ENCODE results near the gene INTS1.
"Not testable (repeated sequence)": the region's sequence is repeated elsewhere in the genome, so short reads cannot be mapped to it uniquely, and the experiment has no call there.

INTS1 gene

GRCh38 chr7:1516586-1517251 is 12.5 kb upstream of the INTS1 start:
- no peak for TF ChIP-seq CTCF (conservative IDR thresholded peaks at IDR 0.05; ENCODE audit: low read length)
- no peak overlapping the region for H3K4me3 ChIP-seq (ENCODE audit: low read length)
- no peak for DNase-seq (ENCODE audit: low read depth)

DNA sequence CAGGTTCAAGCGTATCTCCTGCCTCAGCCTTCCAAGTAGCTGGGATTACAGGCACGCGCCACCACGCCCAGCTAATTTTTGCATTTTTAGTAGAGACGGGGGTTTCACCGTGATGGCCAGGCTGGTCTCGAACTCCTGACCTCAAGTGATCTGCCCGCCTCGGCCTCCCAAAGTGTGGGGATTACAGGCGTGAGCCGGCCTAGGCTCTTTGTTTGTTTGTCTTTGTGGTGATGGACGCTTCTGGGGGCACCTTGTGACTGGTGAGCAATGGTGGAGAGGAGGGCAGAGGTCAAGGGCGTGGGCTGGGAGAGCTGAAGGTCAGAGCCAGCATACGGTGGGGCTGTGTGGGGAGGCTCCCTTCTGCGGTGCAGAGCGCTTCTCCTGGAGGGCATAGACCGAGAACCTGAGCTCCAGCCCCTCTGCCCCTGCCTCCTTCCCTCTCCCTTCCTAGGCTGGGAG is 11.3 kb upstream of the INTS1 start:
- not testable (repeated sequence) for H3K4me3 ChIP-seq (ENCODE audit: low read length)

GRCh38 chr7:1514995-1515401 is 10.8 kb upstream of the INTS1 start:
- no peak overlapping the region for H3K4me3 ChIP-seq (ENCODE audit: low read length)
- DNase-seq (ENCODE audit: low read depth) = no peak

More for the DNA sequence above, 11.3 kb upstream of the INTS1 start:
- not testable (repeated sequence) for DNase-seq (ENCODE audit: low read depth)

GRCh38 chr7:1514407-1514806 is 10.2 kb upstream of the INTS1 start:
- H3K4me3 ChIP-seq (ENCODE audit: low read length) = no peak overlapping the region
- TF ChIP-seq CTCF (conservative IDR thresholded peaks at IDR 0.05; ENCODE audit: low read length) = no peak
- DNase-seq (ENCODE audit: low read depth) = no peak

More at GRCh38 chr7:1514995-1515401, 10.8 kb upstream of the INTS1 start:
- TF ChIP-seq CTCF (conservative IDR thresholded peaks at IDR 0.05; ENCODE audit: low read length) = no peak

DNA sequence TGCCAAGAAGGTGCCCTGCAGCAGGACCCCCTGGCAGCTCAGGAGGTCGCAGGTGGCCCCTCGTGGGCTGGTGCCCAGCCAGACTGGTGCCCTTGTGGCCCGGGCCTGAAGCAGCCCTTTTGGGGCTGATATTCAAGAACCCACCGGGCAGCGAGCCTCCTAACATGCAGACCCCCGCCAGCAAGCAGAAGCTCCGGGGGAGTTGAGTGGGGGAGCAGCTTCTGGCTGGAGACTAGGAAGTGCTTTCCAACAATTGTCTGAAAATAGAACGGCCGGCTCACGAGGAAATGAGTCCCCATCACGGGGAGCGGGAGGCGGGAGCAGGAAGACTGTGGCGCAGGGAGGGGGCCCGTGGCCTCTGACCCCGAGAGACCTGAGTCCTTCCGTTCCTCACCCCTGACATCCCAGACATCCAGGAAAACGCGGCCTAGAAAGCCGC is 9.5 kb upstream of the INTS1 start:
- no peak for DNase-seq (ENCODE audit: low read depth)
- no peak overlapping the region for H3K4me3 ChIP-seq (ENCODE audit: low read length)
- no peak for TF ChIP-seq CTCF (conservative IDR thresholded peaks at IDR 0.05; ENCODE audit: low read length)

GRCh38 chr7:1512781-1513656 is 8.8 kb upstream of the INTS1 start:
- TF ChIP-seq CTCF (conservative IDR thresholded peaks at IDR 0.05; ENCODE audit: low read length) = no peak
- H3K4me3 ChIP-seq (ENCODE audit: low read length) = no peak overlapping the region
- peak; percentile 67 for DNase-seq (ENCODE audit: low read depth)

GRCh38 chr7:1511444-1512422 is 7.5 kb upstream of the INTS1 start:
- no peak for TF ChIP-seq CTCF (conservative IDR thresholded peaks at IDR 0.05; ENCODE audit: low read length)
- no peak for DNase-seq (ENCODE audit: low read depth)
- H3K4me3 ChIP-seq (ENCODE audit: low read length) = no peak overlapping the region

Measured in AG10803 (cell line).